Neuronal stem cell (in vitro differentiated cells): ENCODE data around the gene PCNX2.

Experiments used
- DNase-seq: peaks from one replicate; pipeline ENCODE4 v3.0.0-alpha.2; 2013; ENCODE audit warnings: low spot score
- H2AFZ ChIP-seq: one replicate; pipeline ENCODE4 v1.6.1; 2013; ENCODE audit warnings: mild to moderate bottlenecking, low read length, inconsistent platforms
- H2AK5ac ChIP-seq: 2 replicates; pipeline ENCODE4 v1.6.1; 2013; ENCODE audit warnings: low read depth, mild to moderate bottlenecking, inconsistent platforms, low read length, moderate library complexity, mixed read lengths
- H2BK120ac ChIP-seq: 2 replicates; pipeline ENCODE4 v1.6.1; 2013; ENCODE audit warnings: low read depth, mild to moderate bottlenecking, inconsistent platforms, low read length, moderate library complexity, mixed read lengths
- H2BK12ac ChIP-seq: one replicate; pipeline ENCODE4 v1.6.1; 2013; ENCODE audit warnings: low read length, inconsistent platforms
- H2BK15ac ChIP-seq: 2 replicates; pipeline ENCODE4 v1.6.1; 2013; ENCODE audit warnings: mild to moderate bottlenecking, low read length, inconsistent platforms, mixed read lengths
- H2BK5ac ChIP-seq: one replicate; pipeline ENCODE4 v1.6.1; 2013; ENCODE audit warnings: inconsistent platforms, mild to moderate bottlenecking, low read length, moderate library complexity
- H3K14ac ChIP-seq: one replicate; pipeline ENCODE4 v1.6.1; 2013; ENCODE audit warnings: low read length, inconsistent platforms
- H3K18ac ChIP-seq: 2 replicates; pipeline ENCODE4 v1.6.1; 2013; ENCODE audit warnings: low read length, inconsistent platforms
- H3K23ac ChIP-seq: 2 replicates; pipeline ENCODE4 v1.6.1; 2013; ENCODE audit warnings: low read depth, mild to moderate bottlenecking, mixed read lengths, low read length, inconsistent platforms; ENCODE audit not compliant: poor library complexity
- H3K27ac ChIP-seq: replicated peaks from 3 replicates; pipeline ENCODE4 v1.5.1; 2013; ENCODE audit warnings: low read length, inconsistent platforms
- H3K27me3 ChIP-seq, 3 experiments: 2 replicates each; pipeline ENCODE4 v1.6.1; 2013; ENCODE audit warnings: low read length in 3 of 3, mild to moderate bottlenecking in 2 of 3, inconsistent platforms in 1 of 3, low read depth in 1 of 3, mixed read lengths in 1 of 3, moderate library complexity in 1 of 3; ENCODE audit not compliant: control insufficient read depth in 3 of 3, insufficient read depth in 3 of 3
- H3K36me3 ChIP-seq, 2 donors: replicated peaks in 1 of 2; 2 replicates each; pipeline ENCODE4 v1.6.1; 2013; ENCODE audit warnings: low read length in 2 of 2; ENCODE audit not compliant: control insufficient read depth in 2 of 2, insufficient read depth in 2 of 2
- H3K4ac ChIP-seq: 2 replicates; pipeline ENCODE4 v1.6.1; 2013; ENCODE audit warnings: inconsistent platforms, mild to moderate bottlenecking, low read length, moderate library complexity
- H3K4me1 ChIP-seq, 2 donors: 1 replicate in 1 of 2; 2 replicates in 1 of 2; pipeline ENCODE4 v1.6.1; 2013; ENCODE audit warnings: low read length in 2 of 2, low read depth in 1 of 2; ENCODE audit not compliant: control insufficient read depth in 2 of 2, insufficient read depth in 1 of 2
- H3K4me2 ChIP-seq: one replicate; pipeline ENCODE4 v1.6.1; 2013; ENCODE audit warnings: mild to moderate bottlenecking, low read length, inconsistent platforms; ENCODE audit not compliant: insufficient read depth, poor library complexity, severe bottlenecking
- H3K4me3 ChIP-seq, 2 donors: 2 replicates each; pipeline ENCODE4 v1.5.1; 2013; ENCODE audit warnings: low read length in 2 of 2, mild to moderate bottlenecking in 2 of 2, inconsistent platforms in 1 of 2, moderate library complexity in 1 of 2
- H3K79me1 ChIP-seq: one replicate; pipeline ENCODE4 v1.6.1; 2013; ENCODE audit warnings: low read depth, mild to moderate bottlenecking, inconsistent platforms, low read length, moderate library complexity
- H3K9ac ChIP-seq: one replicate; pipeline ENCODE4 v1.6.1; 2013; ENCODE audit warnings: mild to moderate bottlenecking, low read depth, low read length, inconsistent platforms; ENCODE audit not compliant: poor library complexity
- H3K9me3 ChIP-seq, 2 donors: replicated peaks in 1 of 2; 2 replicates each; pipeline versions ENCODE3 to v1.6.1; 2013; ENCODE audit warnings: low read length in 2 of 2, mild to moderate bottlenecking in 2 of 2, inconsistent platforms in 1 of 2, low read depth in 1 of 2, mixed read lengths in 1 of 2, moderate library complexity in 1 of 2; ENCODE audit not compliant: control insufficient read depth in 2 of 2, insufficient read depth in 1 of 2
- H4K8ac ChIP-seq: one replicate; pipeline ENCODE4 v1.6.1; 2013; ENCODE audit warnings: low read depth, mild to moderate bottlenecking, inconsistent platforms, low read length, moderate library complexity
- H4K91ac ChIP-seq: one replicate; pipeline ENCODE4 v1.6.1; 2013; ENCODE audit warnings: low read length, low read depth, mild to moderate bottlenecking, inconsistent platforms; ENCODE audit not compliant: poor library complexity
- WGBS, 2 donors: extraction: QIAGEN DNeasy Blood & Tissue Kit; methylation state at CpG; one replicate each; pipeline ENCODE4 v1.1.7; 2013; ENCODE audit warnings: missing lambda C conversion rate in 2 of 2, mixed read lengths in 1 of 2; ENCODE audit not compliant: insufficient read length in 2 of 2, insufficient replicate concordance in 1 of 2; ENCODE audit errors: extremely low coverage in 2 of 2; 5-methylcytosine and 5-hydroxymethylcytosine counted together

The PCNX2 gene

DNA sequence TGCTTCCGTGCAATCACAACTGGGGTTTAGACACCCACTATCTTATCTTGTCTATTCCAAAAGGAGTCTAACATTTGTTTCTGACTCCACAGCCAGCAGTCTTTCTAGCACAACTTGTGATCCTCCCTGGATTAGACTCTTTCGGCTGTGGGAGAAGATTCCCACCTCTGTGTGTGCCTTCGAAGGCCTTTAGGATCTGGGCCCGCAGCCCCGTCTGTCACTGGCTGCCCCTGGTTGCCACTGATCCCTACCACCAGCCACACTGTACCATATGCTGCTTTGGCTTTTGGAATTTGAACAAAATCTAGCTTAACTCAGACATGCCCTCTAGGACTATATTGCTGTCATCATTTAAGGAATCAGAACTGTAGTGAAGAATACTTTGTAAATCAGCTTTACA, 327.1 kb downstream of the PCNX2 start:
- H2BK120ac ChIP-seq = no peak overlapping the region
- H3K18ac ChIP-seq = no peak overlapping the region
- H2AFZ ChIP-seq = no peak overlapping the region
- no peak for DNase-seq
- no peak overlapping the region for H3K23ac ChIP-seq
- H2BK12ac ChIP-seq = no peak overlapping the region
- H2AK5ac ChIP-seq = no peak overlapping the region
- no peak overlapping the region for H3K4me2 ChIP-seq
- H3K36me3 ChIP-seq = peaks cover 22 to 94% of the 10 kb centered on the region in 2 donors
- H3K27ac ChIP-seq = no peak overlapping the region
- H3K4me3 ChIP-seq = no peak overlapping the region
- no peak overlapping the region for H3K14ac ChIP-seq
- peaks cover 1% of the 10 kb centered on the region for H3K79me1 ChIP-seq
- H3K9ac ChIP-seq = no peak overlapping the region
- H2BK5ac ChIP-seq = no peak overlapping the region
- H2BK15ac ChIP-seq = no peak overlapping the region
- H4K8ac ChIP-seq = no peak overlapping the region
- no peak overlapping the region for H3K4ac ChIP-seq
- no peaks in the 10 kb centered on the region for H3K27me3 ChIP-seq
- no peak overlapping the region for H4K91ac ChIP-seq
- peaks cover 0 to 2% of the 10 kb centered on the region in 2 donors for H3K4me1 ChIP-seq
- WGBS, 2 donors = no CpG with 5 or more reads among the region's 5 CpGs
- H3K9me3 ChIP-seq = peaks cover 4 to 18% of the 10 kb centered on the region in 2 donors

DNA sequence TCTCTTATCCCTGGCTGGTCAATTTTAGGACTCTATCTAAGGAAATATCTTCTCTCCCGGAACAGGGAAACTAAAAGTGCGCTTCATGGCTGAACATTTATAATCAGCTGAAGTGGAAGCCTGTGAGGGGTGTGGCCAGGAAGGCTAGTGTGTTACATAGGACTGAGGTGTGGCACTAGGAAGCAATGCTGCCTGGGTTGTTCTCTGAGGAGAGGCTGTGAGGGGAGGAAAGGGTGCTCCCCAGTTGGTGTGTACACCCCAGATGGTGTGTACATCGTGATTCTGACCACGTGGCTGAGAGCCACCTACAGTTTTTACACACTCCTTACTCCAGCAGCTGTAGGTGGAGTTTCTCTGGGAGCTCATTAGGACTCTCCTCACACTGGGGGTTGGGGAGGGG, 328.9 kb downstream of the PCNX2 start:
- Histone ChIP-seq H3K9ac (no peak overlapping the region), H2AK5ac (no peak overlapping the region), H4K91ac (no peak overlapping the region), H2AFZ (no peak overlapping the region), H2BK12ac (no peak overlapping the region), H3K4me2 (no peak overlapping the region), H3K14ac (no peak overlapping the region), H3K23ac (no peak overlapping the region), H3K4me1 (peaks cover 2 to 7% of the 10 kb centered on the region in 2 donors), H4K8ac (no peak overlapping the region), H2BK15ac (no peak overlapping the region), H3K27ac (no peak overlapping the region), H3K79me1 (peaks cover 1% of the 10 kb centered on the region), H2BK120ac (no peak overlapping the region), H3K4ac (no peak overlapping the region), H2BK5ac (no peak overlapping the region), H3K27me3 (no peaks in the 10 kb centered on the region), H3K4me3 (no peak overlapping the region), H3K18ac (no peak overlapping the region), H3K9me3 (peaks cover 0 to 6% of the 10 kb centered on the region in 2 donors), H3K36me3 (peaks cover 13 to 81% of the 10 kb centered on the region in 2 donors)
- no CpG with 5 or more reads among the region's 4 CpGs for WGBS, 2 donors
- DNase-seq = no peak

DNA sequence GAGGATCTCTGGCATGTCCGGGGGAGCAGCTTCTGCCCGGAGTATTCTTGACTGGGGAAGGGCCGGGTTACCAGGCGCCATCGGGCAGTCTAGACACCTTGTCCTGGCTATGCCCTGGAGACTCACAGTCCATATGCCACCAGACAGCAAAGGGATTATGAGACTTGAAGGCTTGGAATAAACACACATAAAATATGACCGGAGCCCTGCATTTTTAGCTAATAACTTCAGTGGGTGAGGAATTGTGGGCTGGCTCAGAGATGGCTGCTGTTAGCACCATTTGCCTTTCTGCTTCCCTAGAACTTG, 329.7 kb downstream of the PCNX2 start:
- H3K9me3 ChIP-seq = no peaks in the 10 kb centered on the region
- H3K36me3 ChIP-seq = peaks cover 9 to 77% of the 10 kb centered on the region in 2 donors
- H2BK15ac ChIP-seq = no peak overlapping the region
- no peak overlapping the region for H4K8ac ChIP-seq
- H2AFZ ChIP-seq = no peak overlapping the region
- peaks cover 2 to 7% of the 10 kb centered on the region in 2 donors for H3K4me1 ChIP-seq
- H3K27me3 ChIP-seq = no peaks in the 10 kb centered on the region
- H3K27ac ChIP-seq = no peak overlapping the region
- H4K91ac ChIP-seq = no peak overlapping the region
- no peak overlapping the region for H2BK5ac ChIP-seq
- no peak for DNase-seq
- no peak overlapping the region for H3K23ac ChIP-seq
- no peak overlapping the region for H3K14ac ChIP-seq
- no peak overlapping the region for H2AK5ac ChIP-seq
- no peak overlapping the region for H2BK120ac ChIP-seq
- peaks cover 5% of the 10 kb centered on the region for H3K79me1 ChIP-seq
- no peak overlapping the region for H3K4me3 ChIP-seq
- H2BK12ac ChIP-seq = no peak overlapping the region
- H3K4me2 ChIP-seq = no peak overlapping the region
- no peak overlapping the region for H3K4ac ChIP-seq
- no peak overlapping the region for H3K9ac ChIP-seq
- H3K18ac ChIP-seq = no peak overlapping the region
- no CpG with 5 or more reads among the region's 6 CpGs for WGBS, 2 donors

DNA sequence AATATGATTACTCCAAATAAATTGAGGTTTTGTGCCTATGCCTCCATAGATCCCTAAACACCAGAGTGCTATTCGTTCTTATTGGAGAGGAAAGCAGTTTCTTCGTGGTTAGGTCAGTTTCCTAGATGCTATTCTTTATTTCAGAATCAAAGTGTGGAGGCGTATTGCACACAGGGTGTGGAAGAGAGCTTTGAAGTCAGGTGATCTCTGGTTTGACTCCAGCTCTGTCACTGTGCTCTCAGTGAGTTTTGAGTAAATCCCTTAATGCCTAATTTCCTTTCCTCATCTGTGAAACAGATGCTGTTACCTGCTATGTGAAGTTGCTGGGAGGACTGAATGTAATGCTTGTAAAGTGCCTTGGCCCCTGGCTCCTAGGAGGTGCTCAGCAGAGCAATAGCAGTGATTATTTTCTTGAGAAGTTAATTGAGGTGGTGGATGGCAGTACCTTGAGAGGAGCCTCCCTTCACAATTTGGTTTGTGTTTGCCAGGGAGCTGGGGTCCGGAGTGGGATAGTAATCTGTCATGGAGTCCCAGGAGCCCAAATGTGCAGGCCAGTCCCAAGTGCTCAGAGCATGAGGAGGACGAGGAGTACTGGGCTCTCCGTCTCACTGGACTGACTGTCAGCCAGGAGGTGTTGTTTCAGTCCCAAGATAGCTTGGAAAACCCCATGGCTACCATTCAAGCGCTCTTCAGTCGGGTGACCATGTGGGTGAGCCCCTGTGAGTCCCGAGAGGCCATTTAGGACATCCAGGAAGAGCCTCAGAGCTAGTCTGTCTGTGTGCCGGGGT, 330.2 kb downstream of the PCNX2 start:
- no peak overlapping the region for H3K27ac ChIP-seq

More for the DNA sequence above, 330.2 kb downstream of the PCNX2 start:
- H2AFZ ChIP-seq = no peak overlapping the region
- H3K4me3 ChIP-seq = no peak overlapping the region
- no peak overlapping the region for H3K4me2 ChIP-seq
- no peak overlapping the region for H3K23ac ChIP-seq
- no peak overlapping the region for H4K8ac ChIP-seq
- H3K79me1 ChIP-seq = peaks cover 5% of the 10 kb centered on the region
- H2BK120ac ChIP-seq = no peak overlapping the region
- no peak overlapping the region for H2BK5ac ChIP-seq
- no peak for DNase-seq
- no CpG with 5 or more reads among the region's 10 CpGs for WGBS, 2 donors
- no peak overlapping the region for H3K14ac ChIP-seq
- H3K18ac ChIP-seq = no peak overlapping the region
- H3K4ac ChIP-seq = no peak overlapping the region
- H2AK5ac ChIP-seq = no peak overlapping the region
- H3K36me3 ChIP-seq = peaks cover 6 to 77% of the 10 kb centered on the region in 2 donors
- H3K9me3 ChIP-seq = no peaks in the 10 kb centered on the region
- no peak overlapping the region for H3K9ac ChIP-seq
- peaks cover 2 to 7% of the 10 kb centered on the region in 2 donors for H3K4me1 ChIP-seq
- no peak overlapping the region for H2BK12ac ChIP-seq
- H4K91ac ChIP-seq = no peak overlapping the region
- H3K27me3 ChIP-seq = no peaks in the 10 kb centered on the region
- no peak overlapping the region for H2BK15ac ChIP-seq
